Endodermal cell (in vitro differentiated cells): ENCODE results near the gene CACNA2D4. TPM values are rescaled to one million over a fixed set of nuclear protein-coding genes. Genes with fewer than 3 reads are reported as not detected.

Experiments used
- DNase-seq: peaks from one replicate; pipeline ENCODE4 v3.0.0-alpha.2; 2017
- H3K27ac ChIP-seq: 2 replicates; pipeline ENCODE4 v1.5.1; 2013; ENCODE audit warnings: mild to moderate bottlenecking, low read depth, low read length, moderate library complexity
- H3K27me3 ChIP-seq: 2 replicates; pipeline ENCODE4 v1.6.1; 2013; ENCODE audit warnings: mild to moderate bottlenecking, low read length, moderate library complexity; ENCODE audit not compliant: insufficient read depth, control insufficient read depth, poor library complexity, severe bottlenecking
- H3K36me3 ChIP-seq: 2 replicates; pipeline ENCODE4 v1.7.0; 2013; ENCODE audit warnings: mild to moderate bottlenecking, low read length, moderate library complexity; ENCODE audit not compliant: control insufficient read depth, insufficient read depth
- H3K4me1 ChIP-seq: one replicate; pipeline ENCODE4 v1.7.0; 2013; ENCODE audit warnings: low read length; ENCODE audit not compliant: control insufficient read depth, insufficient read depth
- H3K4me3 ChIP-seq: 2 replicates; pipeline ENCODE4 v1.5.1; 2013; ENCODE audit warnings: mild to moderate bottlenecking, low read length, moderate library complexity
- H3K9ac ChIP-seq: 2 replicates; pipeline ENCODE4 v1.6.1; 2013; ENCODE audit warnings: mild to moderate bottlenecking, low read length, moderate library complexity; ENCODE audit not compliant: poor library complexity, severe bottlenecking; ENCODE audit errors: extremely low read depth
- H3K9me3 ChIP-seq: 2 replicates; pipeline ENCODE4 v1.6.1; 2013; ENCODE audit warnings: mild to moderate bottlenecking, low read length, moderate library complexity; ENCODE audit not compliant: control insufficient read depth
- H3K27ac Mint-ChIP-seq: 2 replicates; pipeline ENCODE4 v1.8.0; 2020; ENCODE audit warnings: mixed read lengths
- H3K27me3 Mint-ChIP-seq: 2 replicates; pipeline ENCODE4 v1.8.0; 2021; ENCODE audit warnings: mild to moderate bottlenecking, mixed read lengths; ENCODE audit not compliant: insufficient read depth
- H3K36me3 Mint-ChIP-seq: 2 replicates; pipeline ENCODE4 v1.8.0; 2020; ENCODE audit warnings: low read depth, mixed read lengths
- H3K4me1 Mint-ChIP-seq: 2 replicates; pipeline ENCODE4 v1.8.0; 2020; ENCODE audit warnings: mixed read lengths
- H3K4me3 Mint-ChIP-seq: 2 replicates; pipeline ENCODE4 v1.8.0; 2020; ENCODE audit warnings: mild to moderate bottlenecking, moderate library complexity, mixed read lengths
- H3K9me3 Mint-ChIP-seq: 2 replicates; pipeline ENCODE4 v1.8.0; 2020; ENCODE audit warnings: mild to moderate bottlenecking, mixed read lengths
- WGBS, 2 experiments: methylation state at CpG; one replicate each; pipeline versions ENCODE4 v1.1.5 to v1.1.7; 2013; ENCODE audit warnings: missing lambda C conversion rate in 2 of 2, mixed read lengths in 1 of 2; ENCODE audit not compliant: insufficient coverage in 1 of 2, insufficient read length in 1 of 2; 5-methylcytosine and 5-hydroxymethylcytosine counted together
- total RNA-seq, 2 donors: library from RNA; stranded (reverse); fragmentation: NEBNext Ultra II Directional in 1 of 2; extraction: Animal tissue kit (Norgen Biotek cat#: 25700) in 1 of 2; gene quantifications; 2 replicates in 1 of 2; 3 replicates in 1 of 2; pipeline ENCODE4 v1.2.1, GENCODE V29; 2021
- TF ChIP-seq, protein P1 (sequence below): fragments of 200-600 bp; sonication (generic); conservative IDR thresholded peaks from 2 replicates; pipeline ENCODE4 v1.5.0; 2021; ENCODE audit warnings: antibody characterized with exemption, mild to moderate bottlenecking

CACNA2D4 gene
- total RNA-seq, 2 donors from 2014 or later, result 4.3 to 5.7 TPM

DNA sequence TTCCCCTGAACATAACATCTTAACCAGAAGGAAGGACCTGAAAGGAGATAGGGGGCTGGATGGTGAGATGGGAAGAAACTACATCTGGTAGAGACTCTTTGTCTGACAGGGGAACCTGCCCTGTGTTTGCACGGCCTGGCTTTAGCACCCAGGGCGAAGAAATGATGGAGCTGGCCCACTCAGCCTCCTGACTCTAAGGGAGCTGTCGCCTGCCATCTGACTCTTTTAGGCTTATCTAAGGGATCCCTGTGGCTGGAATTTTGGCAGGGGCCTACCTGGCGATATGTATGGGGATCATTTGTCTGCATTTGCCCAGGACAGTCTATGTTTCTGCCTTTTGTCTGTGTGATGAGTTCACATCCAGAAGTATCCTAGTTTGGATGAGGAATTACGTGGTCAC, 15.6 kb upstream of the CACNA2D4 start:
- Histone ChIP-seq H3K27ac (no peak overlapping the region), H3K4me1 (no peaks in the 10 kb centered on the region), H3K36me3 (peaks cover 10% of the 10 kb centered on the region), H3K9ac (no peak overlapping the region), H3K27me3 (no peaks in the 10 kb centered on the region), H3K9me3 (no peaks in the 10 kb centered on the region), H3K4me3 (no peak overlapping the region)
- no peaks in the 10 kb centered on the region for H3K4me1 Mint-ChIP-seq
- no peak overlapping the region for H3K27ac Mint-ChIP-seq
- TF ChIP-seq, protein P1, sequence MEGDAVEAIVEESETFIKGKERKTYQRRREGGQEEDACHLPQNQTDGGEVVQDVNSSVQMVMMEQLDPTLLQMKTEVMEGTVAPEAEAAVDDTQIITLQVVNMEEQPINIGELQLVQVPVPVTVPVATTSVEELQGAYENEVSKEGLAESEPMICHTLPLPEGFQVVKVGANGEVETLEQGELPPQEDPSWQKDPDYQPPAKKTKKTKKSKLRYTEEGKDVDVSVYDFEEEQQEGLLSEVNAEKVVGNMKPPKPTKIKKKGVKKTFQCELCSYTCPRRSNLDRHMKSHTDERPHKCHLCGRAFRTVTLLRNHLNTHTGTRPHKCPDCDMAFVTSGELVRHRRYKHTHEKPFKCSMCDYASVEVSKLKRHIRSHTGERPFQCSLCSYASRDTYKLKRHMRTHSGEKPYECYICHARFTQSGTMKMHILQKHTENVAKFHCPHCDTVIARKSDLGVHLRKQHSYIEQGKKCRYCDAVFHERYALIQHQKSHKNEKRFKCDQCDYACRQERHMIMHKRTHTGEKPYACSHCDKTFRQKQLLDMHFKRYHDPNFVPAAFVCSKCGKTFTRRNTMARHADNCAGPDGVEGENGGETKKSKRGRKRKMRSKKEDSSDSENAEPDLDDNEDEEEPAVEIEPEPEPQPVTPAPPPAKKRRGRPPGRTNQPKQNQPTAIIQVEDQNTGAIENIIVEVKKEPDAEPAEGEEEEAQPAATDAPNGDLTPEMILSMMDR, result no peak
- 78 to 86% methylated on average over 4 to 5 of the region's 5 CpGs for WGBS, 2 experiments
- H3K36me3 Mint-ChIP-seq, result peaks cover 11% of the 10 kb centered on the region
- H3K4me3 Mint-ChIP-seq, result no peak overlapping the region
- DNase-seq, result no peak
- H3K27me3 Mint-ChIP-seq, result no peaks in the 10 kb centered on the region
- H3K9me3 Mint-ChIP-seq, result no peaks in the 10 kb centered on the region

DNA sequence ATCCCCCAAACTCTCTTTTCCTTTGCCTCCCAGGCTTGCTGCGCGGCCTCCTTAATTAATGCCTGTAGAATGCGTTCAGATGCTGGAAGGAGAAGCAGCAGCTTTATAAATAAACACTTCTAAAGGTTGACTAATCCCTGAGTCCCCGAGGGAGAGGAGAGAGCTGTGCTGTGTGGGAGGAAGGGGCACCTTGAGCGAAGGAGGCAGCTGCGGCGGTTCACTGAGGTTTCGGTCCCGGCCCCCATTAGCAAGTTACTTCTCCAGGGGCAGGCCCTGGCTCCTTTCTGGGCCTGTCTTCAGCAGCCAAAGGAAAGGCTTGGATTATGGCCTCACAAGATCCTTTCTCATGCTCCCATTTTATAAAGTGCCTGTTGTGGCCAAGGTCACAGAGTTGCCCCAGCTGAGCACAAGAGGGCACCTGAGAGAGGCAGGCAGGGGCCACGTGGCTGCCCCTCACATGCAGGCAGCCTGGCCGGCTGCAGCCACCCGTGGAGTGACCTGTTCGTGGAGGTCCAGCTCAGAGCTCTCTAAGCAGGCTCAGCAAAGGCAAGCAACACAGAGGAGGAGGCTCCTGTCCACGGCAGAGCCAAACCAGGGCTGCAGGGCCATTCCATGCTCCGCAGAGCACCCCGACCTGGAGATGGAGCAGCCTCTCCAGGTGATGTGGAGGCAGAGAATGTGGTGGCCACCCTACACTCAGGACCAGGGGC, 15.0 kb upstream of the CACNA2D4 start:
- Mint-ChIP-seq H3K36me3 (peaks cover 8% of the 10 kb centered on the region), H3K4me1 (no peaks in the 10 kb centered on the region), H3K9me3 (no peaks in the 10 kb centered on the region), H3K27me3 (no peaks in the 10 kb centered on the region), H3K27ac (no peak overlapping the region), H3K4me3 (no peak overlapping the region)
- H3K4me1 ChIP-seq, result no peaks in the 10 kb centered on the region
- no peak overlapping the region for H3K4me3 ChIP-seq
- no peaks in the 10 kb centered on the region for H3K9me3 ChIP-seq
- H3K36me3 ChIP-seq, result peaks cover 5% of the 10 kb centered on the region
- DNase-seq, result peak; percentile 60
- H3K9ac ChIP-seq, result no peak overlapping the region
- 67 to 87% methylated on average over 5 to 16 of the region's 16 CpGs for WGBS, 2 experiments
- H3K27ac ChIP-seq, result no peak overlapping the region
- TF ChIP-seq, protein P1, result peak; percentile 60
- no peaks in the 10 kb centered on the region for H3K27me3 ChIP-seq

DNA sequence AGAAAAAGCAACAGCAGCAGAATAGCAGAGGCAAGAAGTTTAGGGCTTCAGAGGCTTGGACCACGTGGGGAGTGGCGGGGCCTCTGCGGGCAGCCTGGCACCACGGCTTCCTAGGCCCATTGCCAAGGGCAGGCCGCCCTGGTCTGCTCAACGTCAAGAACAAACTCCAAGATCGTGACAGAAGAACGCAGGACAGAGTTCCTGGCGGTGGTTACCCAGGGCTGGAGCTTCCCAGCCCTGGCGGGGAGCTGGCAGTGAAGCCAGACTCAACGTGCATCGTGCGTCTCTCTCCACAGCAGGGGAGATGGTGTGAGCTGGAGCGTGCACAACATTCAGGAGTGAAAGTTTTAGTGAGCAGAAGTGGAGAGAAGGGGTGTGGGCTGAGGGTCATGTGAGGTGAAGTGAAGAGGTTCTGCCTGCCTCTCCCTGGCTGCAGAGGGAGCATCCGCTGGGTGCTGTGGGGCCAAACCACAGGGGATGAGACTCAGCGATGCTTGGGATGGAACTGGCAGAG, 13.9 kb upstream of the CACNA2D4 start:
- 91 to 97% methylated on average over 5 to 16 of the region's 16 CpGs for WGBS, 2 experiments
- peak; percentile 40 for DNase-seq
- no peaks in the 10 kb centered on the region for H3K9me3 ChIP-seq

More for the DNA sequence above, 13.9 kb upstream of the CACNA2D4 start:
- no peak overlapping the region for H3K9ac ChIP-seq
- Mint-ChIP-seq H3K4me1 (no peaks in the 10 kb centered on the region), H3K4me3 (no peak overlapping the region), H3K27me3 (no peaks in the 10 kb centered on the region), H3K9me3 (no peaks in the 10 kb centered on the region), H3K36me3 (peaks cover 3% of the 10 kb centered on the region), H3K27ac (no peak overlapping the region)
- no peaks in the 10 kb centered on the region for H3K27me3 ChIP-seq
- H3K4me3 ChIP-seq, result no peak overlapping the region
- H3K36me3 ChIP-seq, result no peaks in the 10 kb centered on the region
- H3K27ac ChIP-seq, result no peak overlapping the region
- TF ChIP-seq, protein P1, result no peak
- H3K4me1 ChIP-seq, result no peaks in the 10 kb centered on the region
